GM23338 (cell line): ENCODE data around the gene CYP11A1. TPM values are rescaled to one million over a fixed set of nuclear protein-coding genes. Genes with fewer than 3 reads are reported as not detected.

Experiments
- ATAC-seq: fragments of 200-7000 bp; cut with Tn5 transposase; 3 replicates; pipeline ENCODE4 v1.9.1; 2020
- DNase-seq: peaks from one replicate; pipeline ENCODE4 v3.0.0-alpha.2; 2015; ENCODE audit warnings: low spot score
- H2AFZ ChIP-seq: fragments of 200-600 bp; sonication (generic); 2 replicates; pipeline ENCODE4 v1.8.0; 2016; ENCODE audit warnings: antibody characterized with exemption, mild to moderate bottlenecking, moderate library complexity
- H3F3A ChIP-seq: fragments of 200-600 bp; sonication (generic); replicated peaks from 2 replicates; pipeline ENCODE4 v1.8.0; 2017; ENCODE audit warnings: antibody characterized with exemption, mixed run types, low read depth
- H3K27ac ChIP-seq: fragments of 200-600 bp; sonication (generic); 2 replicates; pipeline ENCODE4 v1.6.1; 2016; ENCODE audit warnings: low read depth
- H3K27me3 ChIP-seq: fragments of 200-600 bp; sonication (generic); 2 replicates; pipeline ENCODE4 v1.8.0; 2016; ENCODE audit warnings: mild to moderate bottlenecking, mixed run types, moderate library complexity; ENCODE audit not compliant: insufficient read depth
- H3K36me3 ChIP-seq: fragments of 200-600 bp; sonication (generic); 2 replicates; pipeline ENCODE4 v1.8.0; 2016; ENCODE audit warnings: mild to moderate bottlenecking; ENCODE audit not compliant: insufficient read depth
- H3K4me1 ChIP-seq: fragments of 200-600 bp; sonication (generic); 2 replicates; pipeline ENCODE4 v1.8.0; 2016; ENCODE audit warnings: mild to moderate bottlenecking, moderate library complexity; ENCODE audit not compliant: insufficient read depth
- H3K4me2 ChIP-seq: fragments of 200-600 bp; sonication (generic); 2 replicates; pipeline ENCODE4 v1.7.1; 2017; ENCODE audit warnings: mixed run types
- H3K4me3 ChIP-seq: fragments of 200-600 bp; sonication (generic); 2 replicates; pipeline ENCODE4 v1.6.1; 2016; ENCODE audit warnings: mixed run types
- H3K79me2 ChIP-seq: fragments of 200-600 bp; sonication (generic); replicated peaks from 2 replicates; pipeline ENCODE4 v1.8.0; 2017; ENCODE audit warnings: mild to moderate bottlenecking; ENCODE audit not compliant: insufficient read depth
- H3K9me2 ChIP-seq: fragments of 200-600 bp; sonication (generic); 2 replicates; pipeline ENCODE4 v1.8.0; 2017; ENCODE audit not compliant: insufficient read depth
- H4K20me1 ChIP-seq: fragments of 200-600 bp; sonication (generic); replicated peaks from 2 replicates; pipeline ENCODE4 v1.8.0; 2017; ENCODE audit warnings: mild to moderate bottlenecking; ENCODE audit not compliant: insufficient read depth
- H3K27ac Mint-ChIP-seq: 2 replicates; pipeline ENCODE4 v1.8.0; 2020; ENCODE audit warnings: inconsistent platforms, mild to moderate bottlenecking, moderate library complexity, mixed read lengths
- H3K27me3 Mint-ChIP-seq: 3 replicates; pipeline ENCODE4 v1.8.0; 2022; ENCODE audit warnings: low read depth, mild to moderate bottlenecking, moderate library complexity, mixed read lengths, inconsistent platforms; ENCODE audit not compliant: insufficient read depth, poor library complexity
- H3K36me3 Mint-ChIP-seq: 3 replicates; pipeline ENCODE4 v1.8.0; 2021; ENCODE audit warnings: low read depth, mild to moderate bottlenecking, inconsistent platforms, moderate library complexity, mixed read lengths
- H3K4me1 Mint-ChIP-seq: 3 replicates; pipeline ENCODE4 v1.8.0; 2020; ENCODE audit warnings: mild to moderate bottlenecking, inconsistent platforms, mixed read lengths
- H3K4me3 Mint-ChIP-seq: 3 replicates; pipeline ENCODE4 v1.8.0; 2021; ENCODE audit warnings: moderate library complexity, mild to moderate bottlenecking, inconsistent platforms, mixed read lengths
- H3K9me3 Mint-ChIP-seq: 3 replicates; pipeline ENCODE4 v1.8.0; 2020; ENCODE audit warnings: moderate library complexity, mild to moderate bottlenecking, inconsistent platforms, mixed read lengths
- CREB1 ChIP-seq: fragments of 250-450 bp; sonication (Bioruptor Pico); IDR thresholded peaks from 2 replicates; pipeline ENCODE4 v1.5.0; 2020; ENCODE audit warnings: low read depth, mild to moderate bottlenecking, moderate library complexity
- EZH2 ChIP-seq: fragments of 200-600 bp; sonication (generic); IDR thresholded peaks from one replicate; pipeline ENCODE4 v1.8.0; 2017; ENCODE audit warnings: antibody characterized with exemption, mild to moderate bottlenecking, low read depth; ENCODE audit not compliant: unreplicated experiment
- EZH2phosphoT487 ChIP-seq: fragments of 200-600 bp; sonication (generic); IDR thresholded peaks from one replicate; pipeline ENCODE4 v1.8.1; 2018; ENCODE audit warnings: antibody characterized with exemption; ENCODE audit not compliant: unreplicated experiment
- JUNB ChIP-seq: IDR thresholded peaks from one replicate; pipeline ENCODE4 v1.6.1; 2016; ENCODE audit warnings: antibody characterized with exemption; ENCODE audit not compliant: unreplicated experiment
- NANOG ChIP-seq: IDR thresholded peaks from 2 replicates; pipeline ENCODE4 v1.6.1; 2016; ENCODE audit warnings: antibody characterized with exemption, borderline replicate concordance
- POLR2AphosphoS5 ChIP-seq: IDR thresholded peaks from 2 replicates; pipeline ENCODE4 v1.6.1; 2016; ENCODE audit warnings: antibody characterized with exemption, low read depth
- STAT1 ChIP-seq: IDR thresholded peaks from one replicate; pipeline ENCODE4 v1.6.1; 2016; ENCODE audit warnings: antibody characterized with exemption; ENCODE audit not compliant: unreplicated experiment
- ZNF114 ChIP-seq: fragments of 250-450 bp; sonication (Bioruptor Pico); IDR thresholded peaks from 2 replicates; pipeline ENCODE4 v1.5.0; 2020; ENCODE audit warnings: mild to moderate bottlenecking, moderate library complexity
- ZNF331 ChIP-seq: fragments of 250-450 bp; sonication (Bioruptor Pico); IDR thresholded peaks from 2 replicates; pipeline ENCODE4 v1.5.0; 2020; ENCODE audit warnings: low read depth, mild to moderate bottlenecking, moderate library complexity
- polyA plus RNA-seq: library from polyadenylated mRNA; unstranded; fragments of >200 nt; fragmentation: Nextera tagmentation; extraction: Ambion mirVana; gene quantifications from 2 replicates; pipeline ENCODE4 v1.2.1, GENCODE V29; 2016
- total RNA-seq: library from RNA; depleted of rRNA; stranded (reverse); fragments of >200 nt; shearing (Covaris generic); gene quantifications from 2 replicates; pipeline ENCODE4 v1.2.3, GENCODE V29; 2014
- TF ChIP-seq, protein P1 (sequence below): fragments of 250-450 bp; sonication (Bioruptor Pico); IDR thresholded peaks from 2 replicates; pipeline ENCODE4 v1.5.0; 2020; ENCODE audit warnings: mild to moderate bottlenecking, moderate library complexity
- TF ChIP-seq, protein P2 (sequence below): IDR thresholded peaks from one replicate; pipeline ENCODE4 v1.6.1; 2018; ENCODE audit warnings: antibody characterized with exemption; ENCODE audit not compliant: unreplicated experiment
- TF ChIP-seq, protein P3 (sequence below): IDR thresholded peaks from 2 replicates; pipeline ENCODE4 v1.6.1; 2016; ENCODE audit warnings: antibody characterized with exemption
- TF ChIP-seq, protein P4 (sequence below), 2 experiments: fragments of 200-600 bp in 1 of 2; sonication (generic) in 1 of 2; conservative IDR thresholded peaks; 2 replicates each; pipeline versions ENCODE4 v1.5.1 to v1.6.1; 2016 to 2017; ENCODE audit warnings: antibody characterized with exemption in 2 of 2, low read depth in 2 of 2, mild to moderate bottlenecking in 2 of 2, moderate library complexity in 1 of 2

CYP11A1 gene
- total and polyA plus RNA-seq, 2 experiments from 2014 or later, result 1.2 to 1.7 TPM

DNA sequence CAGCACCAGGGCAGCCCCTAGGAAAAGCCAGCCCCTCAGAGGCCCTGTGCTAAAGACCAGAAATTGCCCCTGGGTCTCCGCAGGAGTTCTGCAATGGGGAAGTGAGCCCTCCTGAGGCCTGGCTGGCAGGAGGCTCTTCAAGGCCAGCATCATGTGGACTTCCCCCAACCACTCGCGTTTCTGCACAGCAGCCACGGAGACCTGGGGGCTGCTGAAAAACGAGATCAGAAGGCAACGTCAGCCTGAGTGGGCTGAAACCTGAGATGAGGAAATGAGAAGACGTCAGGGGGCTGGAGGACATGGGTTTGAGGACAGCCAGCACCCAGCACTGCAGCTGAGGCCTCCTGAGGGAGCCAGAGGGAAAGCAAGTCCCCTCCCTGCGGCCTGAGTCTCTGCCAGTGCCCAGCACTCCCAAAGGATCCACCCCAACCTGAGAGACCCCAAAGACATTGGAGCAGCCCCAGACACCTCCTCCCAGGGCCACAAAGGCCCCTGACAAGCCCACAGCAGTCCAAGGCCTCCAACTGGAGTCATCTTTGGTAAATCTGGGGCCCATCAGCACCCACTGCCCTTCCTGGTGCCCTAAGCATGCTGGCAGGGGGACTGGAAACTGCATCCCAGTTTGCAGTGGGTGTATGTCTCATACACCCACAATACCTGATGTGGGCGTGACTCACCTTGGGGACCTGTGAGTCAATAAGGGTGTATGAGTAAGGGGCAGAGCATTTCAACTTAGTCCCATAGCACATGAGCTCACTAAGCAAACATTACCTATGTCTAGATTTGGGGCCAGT lies 29.2 kb upstream of the CYP11A1 start:
- no peaks in the 10 kb centered on the region; the same call in 2 of the 3 replicates for H3K36me3 Mint-ChIP-seq
- no peaks in the 10 kb centered on the region for H3K36me3 ChIP-seq
- H3K4me3 Mint-ChIP-seq, result no peak overlapping the region
- TF ChIP-seq, protein P1, sequence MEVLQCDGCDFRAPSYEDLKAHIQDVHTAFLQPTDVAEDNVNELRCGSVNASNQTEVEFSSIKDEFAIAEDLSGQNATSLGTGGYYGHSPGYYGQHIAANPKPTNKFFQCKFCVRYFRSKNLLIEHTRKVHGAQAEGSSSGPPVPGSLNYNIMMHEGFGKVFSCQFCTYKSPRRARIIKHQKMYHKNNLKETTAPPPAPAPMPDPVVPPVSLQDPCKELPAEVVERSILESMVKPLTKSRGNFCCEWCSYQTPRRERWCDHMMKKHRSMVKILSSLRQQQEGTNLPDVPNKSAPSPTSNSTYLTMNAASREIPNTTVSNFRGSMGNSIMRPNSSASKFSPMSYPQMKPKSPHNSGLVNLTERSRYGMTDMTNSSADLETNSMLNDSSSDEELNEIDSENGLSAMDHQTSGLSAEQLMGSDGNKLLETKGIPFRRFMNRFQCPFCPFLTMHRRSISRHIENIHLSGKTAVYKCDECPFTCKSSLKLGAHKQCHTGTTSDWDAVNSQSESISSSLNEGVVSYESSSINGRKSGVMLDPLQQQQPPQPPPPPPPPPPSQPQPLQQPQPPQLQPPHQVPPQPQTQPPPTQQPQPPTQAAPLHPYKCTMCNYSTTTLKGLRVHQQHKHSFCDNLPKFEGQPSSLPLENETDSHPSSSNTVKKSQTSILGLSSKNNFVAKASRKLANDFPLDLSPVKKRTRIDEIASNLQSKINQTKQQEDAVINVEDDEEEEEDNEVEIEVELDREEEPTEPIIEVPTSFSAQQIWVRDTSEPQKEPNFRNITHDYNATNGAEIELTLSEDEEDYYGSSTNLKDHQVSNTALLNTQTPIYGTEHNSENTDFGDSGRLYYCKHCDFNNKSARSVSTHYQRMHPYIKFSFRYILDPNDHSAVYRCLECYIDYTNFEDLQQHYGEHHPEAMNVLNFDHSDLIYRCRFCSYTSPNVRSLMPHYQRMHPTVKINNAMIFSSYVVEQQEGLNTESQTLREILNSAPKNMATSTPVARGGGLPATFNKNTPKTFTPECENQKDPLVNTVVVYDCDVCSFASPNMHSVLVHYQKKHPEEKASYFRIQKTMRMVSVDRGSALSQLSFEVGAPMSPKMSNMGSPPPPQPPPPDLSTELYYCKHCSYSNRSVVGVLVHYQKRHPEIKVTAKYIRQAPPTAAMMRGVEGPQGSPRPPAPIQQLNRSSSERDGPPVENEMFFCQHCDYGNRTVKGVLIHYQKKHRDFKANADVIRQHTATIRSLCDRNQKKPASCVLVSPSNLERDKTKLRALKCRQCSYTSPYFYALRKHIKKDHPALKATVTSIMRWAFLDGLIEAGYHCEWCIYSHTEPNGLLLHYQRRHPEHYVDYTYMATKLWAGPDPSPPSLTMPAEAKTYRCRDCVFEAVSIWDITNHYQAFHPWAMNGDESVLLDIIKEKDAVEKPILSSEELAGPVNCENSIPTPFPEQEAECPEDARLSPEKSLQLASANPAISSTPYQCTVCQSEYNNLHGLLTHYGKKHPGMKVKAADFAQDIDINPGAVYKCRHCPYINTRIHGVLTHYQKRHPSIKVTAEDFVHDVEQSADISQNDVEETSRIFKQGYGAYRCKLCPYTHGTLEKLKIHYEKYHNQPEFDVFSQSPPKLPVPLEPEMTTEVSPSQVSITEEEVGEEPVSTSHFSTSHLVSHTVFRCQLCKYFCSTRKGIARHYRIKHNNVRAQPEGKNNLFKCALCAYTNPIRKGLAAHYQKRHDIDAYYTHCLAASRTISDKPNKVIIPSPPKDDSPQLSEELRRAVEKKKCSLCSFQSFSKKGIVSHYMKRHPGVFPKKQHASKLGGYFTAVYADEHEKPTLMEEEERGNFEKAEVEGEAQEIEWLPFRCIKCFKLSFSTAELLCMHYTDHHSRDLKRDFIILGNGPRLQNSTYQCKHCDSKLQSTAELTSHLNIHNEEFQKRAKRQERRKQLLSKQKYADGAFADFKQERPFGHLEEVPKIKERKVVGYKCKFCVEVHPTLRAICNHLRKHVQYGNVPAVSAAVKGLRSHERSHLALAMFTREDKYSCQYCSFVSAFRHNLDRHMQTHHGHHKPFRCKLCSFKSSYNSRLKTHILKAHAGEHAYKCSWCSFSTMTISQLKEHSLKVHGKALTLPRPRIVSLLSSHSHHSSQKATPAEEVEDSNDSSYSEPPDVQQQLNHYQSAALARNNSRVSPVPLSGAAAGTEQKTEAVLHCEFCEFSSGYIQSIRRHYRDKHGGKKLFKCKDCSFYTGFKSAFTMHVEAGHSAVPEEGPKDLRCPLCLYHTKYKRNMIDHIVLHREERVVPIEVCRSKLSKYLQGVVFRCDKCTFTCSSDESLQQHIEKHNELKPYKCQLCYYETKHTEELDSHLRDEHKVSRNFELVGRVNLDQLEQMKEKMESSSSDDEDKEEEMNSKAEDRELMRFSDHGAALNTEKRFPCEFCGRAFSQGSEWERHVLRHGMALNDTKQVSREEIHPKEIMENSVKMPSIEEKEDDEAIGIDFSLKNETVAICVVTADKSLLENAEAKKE (CRISPR knock-in tag), result no peak
- TF ChIP-seq JUNB, result no peak
- TF ChIP-seq, protein P2, sequence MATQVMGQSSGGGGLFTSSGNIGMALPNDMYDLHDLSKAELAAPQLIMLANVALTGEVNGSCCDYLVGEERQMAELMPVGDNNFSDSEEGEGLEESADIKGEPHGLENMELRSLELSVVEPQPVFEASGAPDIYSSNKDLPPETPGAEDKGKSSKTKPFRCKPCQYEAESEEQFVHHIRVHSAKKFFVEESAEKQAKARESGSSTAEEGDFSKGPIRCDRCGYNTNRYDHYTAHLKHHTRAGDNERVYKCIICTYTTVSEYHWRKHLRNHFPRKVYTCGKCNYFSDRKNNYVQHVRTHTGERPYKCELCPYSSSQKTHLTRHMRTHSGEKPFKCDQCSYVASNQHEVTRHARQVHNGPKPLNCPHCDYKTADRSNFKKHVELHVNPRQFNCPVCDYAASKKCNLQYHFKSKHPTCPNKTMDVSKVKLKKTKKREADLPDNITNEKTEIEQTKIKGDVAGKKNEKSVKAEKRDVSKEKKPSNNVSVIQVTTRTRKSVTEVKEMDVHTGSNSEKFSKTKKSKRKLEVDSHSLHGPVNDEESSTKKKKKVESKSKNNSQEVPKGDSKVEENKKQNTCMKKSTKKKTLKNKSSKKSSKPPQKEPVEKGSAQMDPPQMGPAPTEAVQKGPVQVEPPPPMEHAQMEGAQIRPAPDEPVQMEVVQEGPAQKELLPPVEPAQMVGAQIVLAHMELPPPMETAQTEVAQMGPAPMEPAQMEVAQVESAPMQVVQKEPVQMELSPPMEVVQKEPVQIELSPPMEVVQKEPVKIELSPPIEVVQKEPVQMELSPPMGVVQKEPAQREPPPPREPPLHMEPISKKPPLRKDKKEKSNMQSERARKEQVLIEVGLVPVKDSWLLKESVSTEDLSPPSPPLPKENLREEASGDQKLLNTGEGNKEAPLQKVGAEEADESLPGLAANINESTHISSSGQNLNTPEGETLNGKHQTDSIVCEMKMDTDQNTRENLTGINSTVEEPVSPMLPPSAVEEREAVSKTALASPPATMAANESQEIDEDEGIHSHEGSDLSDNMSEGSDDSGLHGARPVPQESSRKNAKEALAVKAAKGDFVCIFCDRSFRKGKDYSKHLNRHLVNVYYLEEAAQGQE, result no peak
- no peak for TF ChIP-seq EZH2
- TF ChIP-seq CREB1 (CRISPR knock-in tag), result no peak
- TF ChIP-seq NANOG, result no peak
- no peak for TF ChIP-seq EZH2phosphoT487
- TF ChIP-seq, protein P3, sequence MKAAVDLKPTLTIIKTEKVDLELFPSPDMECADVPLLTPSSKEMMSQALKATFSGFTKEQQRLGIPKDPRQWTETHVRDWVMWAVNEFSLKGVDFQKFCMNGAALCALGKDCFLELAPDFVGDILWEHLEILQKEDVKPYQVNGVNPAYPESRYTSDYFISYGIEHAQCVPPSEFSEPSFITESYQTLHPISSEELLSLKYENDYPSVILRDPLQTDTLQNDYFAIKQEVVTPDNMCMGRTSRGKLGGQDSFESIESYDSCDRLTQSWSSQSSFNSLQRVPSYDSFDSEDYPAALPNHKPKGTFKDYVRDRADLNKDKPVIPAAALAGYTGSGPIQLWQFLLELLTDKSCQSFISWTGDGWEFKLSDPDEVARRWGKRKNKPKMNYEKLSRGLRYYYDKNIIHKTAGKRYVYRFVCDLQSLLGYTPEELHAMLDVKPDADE, result no peak
- TF ChIP-seq POLR2AphosphoS5, result no peak
- TF ChIP-seq ZNF114, result no peak
- TF ChIP-seq, protein P4, sequence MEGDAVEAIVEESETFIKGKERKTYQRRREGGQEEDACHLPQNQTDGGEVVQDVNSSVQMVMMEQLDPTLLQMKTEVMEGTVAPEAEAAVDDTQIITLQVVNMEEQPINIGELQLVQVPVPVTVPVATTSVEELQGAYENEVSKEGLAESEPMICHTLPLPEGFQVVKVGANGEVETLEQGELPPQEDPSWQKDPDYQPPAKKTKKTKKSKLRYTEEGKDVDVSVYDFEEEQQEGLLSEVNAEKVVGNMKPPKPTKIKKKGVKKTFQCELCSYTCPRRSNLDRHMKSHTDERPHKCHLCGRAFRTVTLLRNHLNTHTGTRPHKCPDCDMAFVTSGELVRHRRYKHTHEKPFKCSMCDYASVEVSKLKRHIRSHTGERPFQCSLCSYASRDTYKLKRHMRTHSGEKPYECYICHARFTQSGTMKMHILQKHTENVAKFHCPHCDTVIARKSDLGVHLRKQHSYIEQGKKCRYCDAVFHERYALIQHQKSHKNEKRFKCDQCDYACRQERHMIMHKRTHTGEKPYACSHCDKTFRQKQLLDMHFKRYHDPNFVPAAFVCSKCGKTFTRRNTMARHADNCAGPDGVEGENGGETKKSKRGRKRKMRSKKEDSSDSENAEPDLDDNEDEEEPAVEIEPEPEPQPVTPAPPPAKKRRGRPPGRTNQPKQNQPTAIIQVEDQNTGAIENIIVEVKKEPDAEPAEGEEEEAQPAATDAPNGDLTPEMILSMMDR (conservative IDR thresholded peaks at IDR 0.05; ENCODE audit: low read depth in 2 of 2), result no peak
- no peak for TF ChIP-seq STAT1
- no peak for TF ChIP-seq ZNF331 (CRISPR knock-in tag)
- no peak overlapping the region for H3K27ac ChIP-seq
- H4K20me1 ChIP-seq, result no peaks in the 10 kb centered on the region
- peaks cover 5% of the 10 kb centered on the region; the same call in 1 of the 2 replicates for H3K4me1 ChIP-seq
- H3K4me1 Mint-ChIP-seq, result peaks cover 23% of the 10 kb centered on the region
- H3K9me3 Mint-ChIP-seq, result no peaks in the 10 kb centered on the region
- H3K9me2 ChIP-seq, result no peaks in the 10 kb centered on the region
- no peaks in the 10 kb centered on the region for H3F3A ChIP-seq
- H3K27ac Mint-ChIP-seq, result no peak overlapping the region
- H3K4me2 ChIP-seq, result no peak overlapping the region
- H2AFZ ChIP-seq, result 0 out of 2 replicates have a peak overlapping the region, but pooled peaks have one; percentile 47
- no peaks in the 10 kb centered on the region for H3K79me2 ChIP-seq
- no peaks in the 10 kb centered on the region for H3K27me3 ChIP-seq
- no peak overlapping the region for H3K4me3 ChIP-seq
- ATAC-seq, result peak; percentile 26
- no peak for DNase-seq
- H3K27me3 Mint-ChIP-seq, result peaks cover 14% of the 10 kb centered on the region
